Bronchial epithelial cell (primary cell): ENCODE results near the gene HSPA12B. TPM values are rescaled to one million over a fixed set of nuclear protein-coding genes. Genes with fewer than 3 reads are reported as not detected.

Source experiments
- DNase-seq: peaks from one replicate; pipeline ENCODE4 v3.0.0-alpha.2; 2010; ENCODE audit warnings: low read depth
- FAIRE-seq: peaks from 2 replicates; lab custom pipeline; 2011; peaks lifted over from hg19 to GRCh38; lab: Jason Lieb, UNC
- H3K27me3 ChIP-seq: 2 replicates; pipeline ENCODE4 v1.5.1; 2011; ENCODE audit warnings: low read length; ENCODE audit not compliant: control insufficient read depth, insufficient read depth
- H3K36me3 ChIP-seq: 2 replicates; pipeline ENCODE4 v1.5.1; 2011; ENCODE audit warnings: low read length; ENCODE audit not compliant: control insufficient read depth, insufficient read depth
- H3K4me3 ChIP-seq: 2 replicates; pipeline ENCODE4 v1.5.1; 2011; ENCODE audit warnings: mild to moderate bottlenecking, low read depth, low read length, control low read depth
- total RNA-seq: library from RNA; depleted of rRNA; stranded (reverse); fragments of >200 nt; gene quantifications from 2 replicates; pipeline ENCODE4 v1.2.1, GENCODE V29; 2014
- TF ChIP-seq, protein P1 (sequence below): IDR thresholded peaks from 2 replicates; pipeline ENCODE4 v1.5.1; 2011; ENCODE audit warnings: mild to moderate bottlenecking, moderate library complexity, low read length, control low read depth, inconsistent platforms; ENCODE audit not compliant: insufficient read depth, severe bottlenecking

The HSPA12B gene
- total RNA-seq, 1 donor from 2014 or later = not detected

DNA sequence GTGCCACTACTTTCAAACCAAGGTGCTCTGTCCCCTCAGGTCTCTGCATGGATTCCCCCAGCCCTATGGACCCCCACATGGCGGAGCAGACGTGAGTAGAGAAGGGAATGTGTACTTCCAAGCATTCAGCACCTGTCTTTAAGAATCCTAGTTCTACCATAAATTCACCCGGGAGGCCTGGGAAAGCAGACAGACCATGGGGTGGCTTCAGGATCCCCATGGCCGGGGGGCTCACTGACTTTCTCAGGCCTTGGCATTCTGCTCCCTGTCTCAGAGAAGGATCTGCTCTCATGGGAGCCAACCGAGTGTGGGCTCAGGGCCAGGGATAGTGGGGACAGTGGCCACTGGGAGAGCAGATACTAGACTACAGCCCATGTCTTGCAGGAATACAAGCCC, 65.9 kb downstream of the HSPA12B start:
- FAIRE-seq (no peak), DNase-seq (no peak)
- H3K4me3 ChIP-seq = no peak overlapping the region
- TF ChIP-seq, protein P1, sequence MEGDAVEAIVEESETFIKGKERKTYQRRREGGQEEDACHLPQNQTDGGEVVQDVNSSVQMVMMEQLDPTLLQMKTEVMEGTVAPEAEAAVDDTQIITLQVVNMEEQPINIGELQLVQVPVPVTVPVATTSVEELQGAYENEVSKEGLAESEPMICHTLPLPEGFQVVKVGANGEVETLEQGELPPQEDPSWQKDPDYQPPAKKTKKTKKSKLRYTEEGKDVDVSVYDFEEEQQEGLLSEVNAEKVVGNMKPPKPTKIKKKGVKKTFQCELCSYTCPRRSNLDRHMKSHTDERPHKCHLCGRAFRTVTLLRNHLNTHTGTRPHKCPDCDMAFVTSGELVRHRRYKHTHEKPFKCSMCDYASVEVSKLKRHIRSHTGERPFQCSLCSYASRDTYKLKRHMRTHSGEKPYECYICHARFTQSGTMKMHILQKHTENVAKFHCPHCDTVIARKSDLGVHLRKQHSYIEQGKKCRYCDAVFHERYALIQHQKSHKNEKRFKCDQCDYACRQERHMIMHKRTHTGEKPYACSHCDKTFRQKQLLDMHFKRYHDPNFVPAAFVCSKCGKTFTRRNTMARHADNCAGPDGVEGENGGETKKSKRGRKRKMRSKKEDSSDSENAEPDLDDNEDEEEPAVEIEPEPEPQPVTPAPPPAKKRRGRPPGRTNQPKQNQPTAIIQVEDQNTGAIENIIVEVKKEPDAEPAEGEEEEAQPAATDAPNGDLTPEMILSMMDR = no peak
- H3K27me3 ChIP-seq = no peaks in the 10 kb centered on the region
- peaks cover 18% of the 10 kb centered on the region for H3K36me3 ChIP-seq

- no peak overlapping the region for H3K4me3 ChIP-seq
- TF ChIP-seq, protein P1 = no peak
- peaks cover 21% of the 10 kb centered on the region for H3K36me3 ChIP-seq
- H3K27me3 ChIP-seq = no peaks in the 10 kb centered on the region
- DNase-seq (no peak), FAIRE-seq (no peak)
Observed at GRCh38 chr20:3798908-3799248, 66.4 kb downstream of the HSPA12B start.

- Histone ChIP-seq H3K36me3 (peaks cover 21% of the 10 kb centered on the region), H3K4me3 (no peak overlapping the region), H3K27me3 (no peaks in the 10 kb centered on the region)
- TF ChIP-seq, protein P1 = no peak
- FAIRE-seq = no peak
- no peak for DNase-seq
Observed at GRCh38 chr20:3800256-3800877, 67.9 kb downstream of the HSPA12B start.

GRCh38 chr20:3800878-3801260, 68.4 kb downstream of the HSPA12B start:
- no peaks in the 10 kb centered on the region for H3K27me3 ChIP-seq
- no peak for FAIRE-seq

DNA sequence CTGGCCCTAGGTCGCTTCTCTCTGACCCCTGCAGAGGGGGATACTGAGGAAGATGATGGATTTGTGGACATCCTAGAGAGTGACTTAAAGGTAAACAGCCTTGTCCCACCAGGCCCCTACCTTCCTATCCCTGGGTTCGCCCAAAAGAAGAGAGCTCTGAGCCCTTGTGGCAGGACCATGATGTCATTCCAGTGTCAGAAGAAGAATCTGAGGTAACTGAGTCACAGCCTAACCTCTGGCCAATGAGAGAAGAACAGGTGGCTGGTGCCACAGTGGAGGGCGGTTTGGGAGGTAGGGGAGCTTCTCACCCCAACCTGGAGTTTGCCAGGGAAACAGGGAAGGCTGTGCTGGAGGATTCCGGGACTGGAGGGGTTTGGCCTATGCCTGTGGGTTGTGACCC, 68.8 kb downstream of the HSPA12B start:
- TF ChIP-seq, protein P1 = no peak
- DNase-seq = no peak
- Histone ChIP-seq H3K27me3 (no peaks in the 10 kb centered on the region), H3K36me3 (peaks cover 21% of the 10 kb centered on the region), H3K4me3 (no peak overlapping the region)
- FAIRE-seq = no peak

More at GRCh38 chr20:3800878-3801260, 68.4 kb downstream of the HSPA12B start:
- TF ChIP-seq, protein P1 = no peak
- no peak overlapping the region for H3K4me3 ChIP-seq
- DNase-seq = no peak
- peaks cover 21% of the 10 kb centered on the region for H3K36me3 ChIP-seq

GRCh38 chr20:3801846-3802245, 69.4 kb downstream of the HSPA12B start:
- TF ChIP-seq, protein P1 = no peak
- Histone ChIP-seq H3K36me3 (peaks cover 21% of the 10 kb centered on the region), H3K27me3 (no peaks in the 10 kb centered on the region), H3K4me3 (no peak overlapping the region)
- DNase-seq = no peak
- FAIRE-seq = no peak
